Testis (tissue), 3 donors: ENCODE data around the gene DCP1B. TPM values are rescaled to one million over a fixed set of nuclear protein-coding genes. Genes with fewer than 3 reads are reported as not detected.

Experiments
- DNase-seq: peaks from one replicate; pipeline ENCODE4 v3.0.0-alpha.2; 2019
- H3K27ac ChIP-seq, 2 donors: fragments of 200-600 bp; sonication (generic); one replicate each; pipeline ENCODE4 v1.5.1; 2019
- H3K27me3 ChIP-seq: fragments of 200-600 bp; sonication (generic); one replicate; pipeline ENCODE4 v1.5.1; 2019
- H3K36me3 ChIP-seq: fragments of 200-600 bp; sonication (generic); one replicate; pipeline ENCODE4 v1.5.1; 2017; ENCODE audit warnings: low read depth; ENCODE audit errors: missing control alignments
- H3K4me1 ChIP-seq: fragments of 200-600 bp; sonication (generic); one replicate; pipeline ENCODE4 v1.5.1; 2019
- H3K4me3 ChIP-seq, 2 donors: fragments of 200-600 bp; sonication (generic); one replicate each; pipeline ENCODE4 v1.5.1; 2017 to 2019
- H3K9me3 ChIP-seq: fragments of 200-600 bp; sonication (generic); one replicate; pipeline ENCODE4 v1.5.1; 2017
- CTCF ChIP-seq, 3 experiments: fragments of 450-650 bp in 2 of 3; fragments of 200-600 bp in 1 of 3; sonication (generic) in 1 of 3; IDR thresholded peaks; one replicate each; pipeline ENCODE4 v1.5.1; 2016 to 2019; ENCODE audit warnings: antibody characterized with exemption in 3 of 3, mild to moderate bottlenecking in 2 of 3, moderate library complexity in 1 of 3
- POLR2A ChIP-seq: fragments of 450-650 bp; IDR thresholded peaks from one replicate; pipeline ENCODE4 v1.6.1; 2017; ENCODE audit warnings: antibody characterized with exemption, mild to moderate bottlenecking, moderate library complexity
- WGBS, 2 donors: methylation state at CpG; one replicate each; pipeline ENCODE4 v1.1.5; 2018; 5-methylcytosine and 5-hydroxymethylcytosine counted together
- intact Hi-C: fragments of 100-400 bp; cut with DNase I; formaldehyde crosslinking; loops from one replicate; pipeline ENCODE4 v1.15.1; 2023; ENCODE audit warnings: low total_unique reads
- polyA plus RNA-seq: library from polyadenylated mRNA; stranded (reverse); fragments of 350-450 nt; fragmentation: Illumina TruSeq; extraction: RNeasy Lipid Tissue Mini Kit (QIAGEN cat#74804); gene quantifications from one replicate; pipeline ENCODE4 v1.2.3, GENCODE V29; 2014; ENCODE audit warnings: low read depth, low replicate concordance; ENCODE audit not compliant: insufficient read depth
- total RNA-seq, 2 donors: library from RNA; depleted of rRNA; stranded (reverse); fragments of >200 nt; gene quantifications; one replicate each; pipeline ENCODE4 v1.2.3, GENCODE V29; 2016

Gene DCP1B
- total and polyA plus RNA-seq, 3 donors from 2014 or later, result 36.6 to 56.1 (median 40.0) TPM

DNA sequence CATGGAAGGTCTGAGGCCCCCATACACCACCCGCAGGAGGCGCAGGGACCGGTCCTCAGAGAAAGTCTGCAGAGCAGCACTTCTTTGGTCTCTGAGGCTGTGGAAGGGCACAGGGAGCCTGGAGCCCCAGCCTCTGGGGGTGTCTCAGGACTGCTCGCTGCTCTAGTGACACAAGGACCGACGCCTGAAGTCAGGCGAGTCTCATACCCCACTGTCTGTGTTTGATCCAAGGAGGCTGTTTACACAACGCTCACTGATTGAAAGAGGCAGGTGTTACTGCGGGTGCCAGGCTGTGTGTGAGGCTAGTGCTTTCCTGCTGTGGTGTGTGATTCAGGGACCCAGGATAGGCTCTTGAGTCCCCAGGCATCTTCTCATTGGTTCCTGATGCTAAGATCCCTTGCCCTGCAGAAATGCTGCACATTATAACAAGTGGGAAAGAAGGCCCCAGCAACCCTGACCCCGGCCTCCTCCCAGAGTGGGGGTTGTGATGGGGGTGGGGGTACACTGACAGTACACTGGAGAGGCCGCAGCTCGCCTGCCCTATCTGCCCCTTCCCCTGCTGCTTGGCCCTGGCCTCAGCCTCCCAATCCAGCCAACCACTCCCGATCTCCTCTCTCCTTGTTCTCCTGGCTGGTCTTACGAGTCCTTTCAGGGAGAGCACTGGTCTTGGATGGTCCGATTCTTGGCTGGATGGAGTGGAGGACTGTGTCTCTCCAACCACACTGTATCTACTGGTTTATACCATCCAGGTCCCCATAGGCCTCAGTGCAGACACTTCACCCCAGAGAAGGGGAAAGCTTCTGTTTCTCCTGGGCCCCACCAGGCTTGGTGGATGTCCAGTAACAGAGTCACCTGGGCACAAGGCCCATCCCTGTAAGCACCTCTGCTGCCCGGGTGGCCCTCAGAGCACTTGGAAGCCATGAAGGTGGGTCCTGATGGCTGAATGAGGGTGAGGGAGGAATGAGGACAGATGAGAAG, 92.4 kb downstream of the DCP1B start:
- H3K36me3 ChIP-seq, result no peaks in the 10 kb centered on the region
- H3K4me1 ChIP-seq, result peaks cover 9% of the 10 kb centered on the region
- no peak overlapping the region for H3K27ac ChIP-seq
- intact Hi-C loops, result no loop called here
- no peaks in the 10 kb centered on the region for H3K27me3 ChIP-seq
- no peaks in the 10 kb centered on the region for H3K9me3 ChIP-seq
- no peak overlapping the region for H3K4me3 ChIP-seq
- WGBS, 2 donors, result 88 to 98% methylated on average over 7 to 16 of the region's 16 CpGs
- TF ChIP-seq POLR2A (no peak), CTCF (IDR thresholded peaks at IDR 0.05) (no peak)
- peak; percentile 7 for DNase-seq

- no peak overlapping the region for H3K27ac ChIP-seq
- no peaks in the 10 kb centered on the region for H3K9me3 ChIP-seq
- DNase-seq, result no peak
- TF ChIP-seq CTCF (IDR thresholded peaks at IDR 0.05) (no peak), POLR2A (no peak)
- H3K36me3 ChIP-seq, result no peaks in the 10 kb centered on the region
- whole genome bisulfite sequencing, 2 donors, result 90 to 92% methylated on average over 3 of the region's 3 CpGs
- H3K27me3 ChIP-seq, result no peaks in the 10 kb centered on the region
- H3K4me3 ChIP-seq, result no peak overlapping the region
- H3K4me1 ChIP-seq, result no peaks in the 10 kb centered on the region
- intact Hi-C loops, result no loop called here
Observed at GRCh38 chr12:1910468-1910867, 93.8 kb downstream of the DCP1B start.

DNA sequence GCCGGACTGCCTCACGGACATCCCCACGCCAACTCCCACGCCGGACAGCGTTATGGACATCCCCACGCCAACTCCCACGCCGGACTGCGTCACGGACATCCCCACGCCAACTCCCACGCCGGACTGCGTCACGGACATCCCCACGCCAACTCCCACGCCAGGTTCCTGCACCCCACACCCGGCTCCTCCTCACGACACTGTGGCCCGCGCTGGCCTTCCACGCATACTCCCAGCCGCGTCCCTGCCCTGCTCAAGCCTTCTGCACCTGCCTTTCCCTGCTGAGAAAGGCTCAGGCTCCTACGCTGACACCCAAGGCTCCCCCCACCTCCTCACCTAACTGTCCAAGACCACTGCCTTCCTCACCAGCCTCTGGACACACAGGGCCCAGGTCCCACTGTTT, 95.5 kb downstream of the DCP1B start:
- H3K9me3 ChIP-seq, result no peaks in the 10 kb centered on the region
- no peaks in the 10 kb centered on the region for H3K4me1 ChIP-seq
- peak; percentile 23 for DNase-seq
- no peak overlapping the region for H3K27ac ChIP-seq
- TF ChIP-seq CTCF (IDR thresholded peaks at IDR 0.05) (no peak), POLR2A (no peak)
- no peaks in the 10 kb centered on the region for H3K27me3 ChIP-seq
- no peaks in the 10 kb centered on the region for H3K36me3 ChIP-seq
- intact Hi-C loops, result no loop called here
- WGBS, 2 donors, result 65 to 81% methylated on average over 17 to 19 of the region's 26 CpGs
- H3K4me3 ChIP-seq, result peak overlapping the region in 1 of 2 donors; percentile 51

DNA sequence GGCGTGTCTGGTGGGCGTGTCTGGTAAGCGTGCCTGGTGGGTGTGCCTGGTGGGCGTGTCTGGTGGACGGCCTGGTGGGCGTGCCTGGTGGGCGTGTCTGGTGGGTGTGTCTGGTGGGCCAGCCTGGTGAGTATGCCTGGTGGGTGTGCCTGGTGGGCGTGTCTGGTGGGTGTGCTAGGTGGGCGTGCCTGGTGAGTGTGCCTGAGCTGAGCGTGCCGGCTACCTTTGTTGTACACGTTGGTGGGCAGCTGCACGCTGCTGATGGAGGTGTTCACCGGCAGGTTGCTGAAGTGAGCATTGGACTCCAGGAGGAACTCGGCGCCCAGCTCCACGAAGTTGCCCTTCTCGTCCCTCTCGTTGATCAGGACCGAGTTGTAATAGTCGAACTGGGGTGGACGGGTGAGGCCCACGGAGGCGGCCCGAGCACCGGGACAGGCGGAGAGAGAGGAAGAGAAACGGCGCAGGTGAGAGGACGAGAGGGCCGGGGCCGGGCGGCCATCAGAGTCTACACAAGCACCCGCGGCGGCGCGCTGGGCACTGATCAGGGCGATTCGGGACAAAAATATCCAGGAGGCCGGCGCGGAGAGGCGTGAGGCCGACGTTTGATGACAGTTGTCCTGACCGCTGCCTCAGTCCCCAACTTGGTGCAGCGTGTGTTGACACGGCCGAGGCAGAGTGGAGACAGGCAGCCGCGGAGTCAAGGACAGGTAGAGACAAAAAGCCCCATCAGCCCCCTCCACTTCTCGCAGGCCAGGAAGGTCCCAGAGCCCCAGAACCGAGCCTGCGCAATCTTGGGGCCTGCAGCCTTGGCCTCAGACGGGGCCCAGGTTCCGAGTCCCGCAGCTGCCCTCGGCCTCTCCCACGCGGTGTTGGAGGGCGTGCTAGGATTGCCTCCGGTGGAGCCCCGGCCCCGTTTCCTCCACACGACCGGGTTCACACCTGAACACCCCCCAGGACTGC, 96.3 kb downstream of the DCP1B start:
- Histone ChIP-seq H3K27ac (no peak overlapping the region), H3K27me3 (no peaks in the 10 kb centered on the region), H3K4me3 (peak overlapping the region; percentile 29 to 51), H3K36me3 (no peaks in the 10 kb centered on the region), H3K4me1 (no peaks in the 10 kb centered on the region), H3K9me3 (no peaks in the 10 kb centered on the region)
- intact Hi-C loops, result no loop called here
- no peak for TF ChIP-seq POLR2A
- peak; percentile 46 for DNase-seq
- WGBS, 2 donors, result 12 to 18% methylated on average over 22 to 66 of the region's 67 CpGs

GRCh38 chr12:1906579-1906978, 97.7 kb downstream of the DCP1B start:
- TF ChIP-seq CTCF (IDR thresholded peaks at IDR 0.05) (no peak), POLR2A (no peak)
- DNase-seq, result no peak
- no peaks in the 10 kb centered on the region for H3K4me1 ChIP-seq
- H3K27ac ChIP-seq, result no peak overlapping the region
- H3K27me3 ChIP-seq, result no peaks in the 10 kb centered on the region
- H3K9me3 ChIP-seq, result no peaks in the 10 kb centered on the region
- intact Hi-C loops, result no loop called here
- no peak overlapping the region for H3K4me3 ChIP-seq
- 40 to 43% methylated on average over 3 of the region's 3 CpGs for WGBS, 2 donors
- no peaks in the 10 kb centered on the region for H3K36me3 ChIP-seq
